Endothelial cell of umbilical vein (primary cell): Measurements from ENCODE around the gene ECT2.

Source experiments
- POLR2AphosphoS5 ChIP-seq: IDR thresholded peaks from 2 replicates; pipeline ENCODE4 v1.6.1; 2012; ENCODE audit warnings: low read depth, mild to moderate bottlenecking, control low read depth, low read length, moderate library complexity; ENCODE audit not compliant: insufficient read depth
- TF ChIP-seq, protein P1 (sequence below), 2 donors: IDR thresholded peaks; 1 replicate in 1 of 2; 2 replicates in 1 of 2; pipeline ENCODE4 v1.5.1; 2011; ENCODE audit warnings: low read length in 2 of 2, mild to moderate bottlenecking in 2 of 2, moderate library complexity in 2 of 2, control low read depth in 1 of 2, inconsistent platforms in 1 of 2, low read depth in 1 of 2; ENCODE audit not compliant: insufficient read depth in 1 of 2; ENCODE audit errors: extremely low read depth in 1 of 2

DNA sequence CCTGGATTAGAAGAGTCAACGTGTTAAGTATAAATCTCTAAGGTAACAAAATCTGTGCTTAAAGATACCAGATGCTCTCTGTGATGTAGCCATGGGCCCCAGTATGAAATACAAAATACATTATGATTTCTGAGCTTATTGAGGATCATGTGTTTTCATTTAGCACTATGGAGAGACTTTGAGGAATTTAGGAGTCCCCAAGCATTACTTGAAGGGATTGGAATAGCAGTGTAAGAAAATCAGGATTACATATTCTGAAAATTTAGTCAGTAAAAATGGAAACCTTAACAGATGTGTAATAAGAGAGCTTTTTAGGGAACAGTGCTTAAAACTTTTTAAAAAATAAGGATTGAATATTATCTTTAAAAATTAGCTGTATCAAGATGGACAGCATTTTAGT is 35.5 kb downstream of the ECT2 start:
- TF ChIP-seq, protein P1, sequence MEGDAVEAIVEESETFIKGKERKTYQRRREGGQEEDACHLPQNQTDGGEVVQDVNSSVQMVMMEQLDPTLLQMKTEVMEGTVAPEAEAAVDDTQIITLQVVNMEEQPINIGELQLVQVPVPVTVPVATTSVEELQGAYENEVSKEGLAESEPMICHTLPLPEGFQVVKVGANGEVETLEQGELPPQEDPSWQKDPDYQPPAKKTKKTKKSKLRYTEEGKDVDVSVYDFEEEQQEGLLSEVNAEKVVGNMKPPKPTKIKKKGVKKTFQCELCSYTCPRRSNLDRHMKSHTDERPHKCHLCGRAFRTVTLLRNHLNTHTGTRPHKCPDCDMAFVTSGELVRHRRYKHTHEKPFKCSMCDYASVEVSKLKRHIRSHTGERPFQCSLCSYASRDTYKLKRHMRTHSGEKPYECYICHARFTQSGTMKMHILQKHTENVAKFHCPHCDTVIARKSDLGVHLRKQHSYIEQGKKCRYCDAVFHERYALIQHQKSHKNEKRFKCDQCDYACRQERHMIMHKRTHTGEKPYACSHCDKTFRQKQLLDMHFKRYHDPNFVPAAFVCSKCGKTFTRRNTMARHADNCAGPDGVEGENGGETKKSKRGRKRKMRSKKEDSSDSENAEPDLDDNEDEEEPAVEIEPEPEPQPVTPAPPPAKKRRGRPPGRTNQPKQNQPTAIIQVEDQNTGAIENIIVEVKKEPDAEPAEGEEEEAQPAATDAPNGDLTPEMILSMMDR (IDR thresholded peaks at IDR 0.05; ENCODE audit: extremely low read depth in 1 of 2, insufficient read depth in 1 of 2, low read depth in 1 of 2, low read length in 2 of 2), result no peak
- TF ChIP-seq POLR2AphosphoS5, result no peak
